GM18907 (cell line): Measurements from ENCODE around the gene ARL5C.

Experiments used
- ATAC-seq: cut with Tn5 transposase; IDR thresholded peaks from one replicate; pipeline ENCODE4 v1.9.1; 2021; ENCODE audit warnings: mild to moderate bottlenecking, moderate library complexity; ENCODE audit not compliant: unreplicated experiment

The ARL5C gene

GRCh38 chr17:39165841-39166349 is at the start of gene ARL5C:
Gene ARL5C (minus strand): TSS chr17:39166161. CDS start chr17:39165760, 401 bp downstream.
- ATAC-seq: no peak

GRCh38 chr17:39213852-39214251 is 47.9 kb upstream of the ARL5C start:
- ATAC-seq: no peak

- no peak for ATAC-seq
These were observed 47.0 kb upstream of the ARL5C start for GRCh38 chr17:39212841-39213480.

- no peak for ATAC-seq
These were observed 46.3 kb upstream of the ARL5C start for GRCh38 chr17:39212195-39212810.

- ATAC-seq: no peak
These were observed 44.1 kb upstream of the ARL5C start for GRCh38 chr17:39210093-39210434.

GRCh38 chr17:39209317-39210092 is 43.5 kb upstream of the ARL5C start:
- no peak for ATAC-seq

- peak; percentile 38 for ATAC-seq
These were observed 42.9 kb upstream of the ARL5C start for GRCh38 chr17:39208893-39209292.

GRCh38 chr17:39208136-39208535 is 42.2 kb upstream of the ARL5C start:
- ATAC-seq: no peak

- ATAC-seq: no peak
These were observed 39.2 kb upstream of the ARL5C start for GRCh38 chr17:39205112-39205526.

- ATAC-seq: no peak
These were observed 38.3 kb upstream of the ARL5C start for GRCh38 chr17:39204245-39204644.

GRCh38 chr17:39200957-39201510 is 35.1 kb upstream of the ARL5C start:
- no peak for ATAC-seq

- peak; percentile 55 for ATAC-seq
These were observed 34.3 kb upstream of the ARL5C start, which contains the start of gene RPL19 for GRCh38 chr17:39200070-39200879. Gene RPL19 (plus strand): TSS chr17:39200283. CDS start chr17:39200345, 62 bp downstream.

GRCh38 chr17:39199820-39200069 is 33.8 kb upstream of the ARL5C start:
- ATAC-seq: peak; percentile 57

- no peak for ATAC-seq
These were observed 32.2 kb upstream of the ARL5C start for GRCh38 chr17:39198186-39198566.

- ATAC-seq: no peak
These were observed 31.6 kb upstream of the ARL5C start, which contains the start of gene CACNB1 for GRCh38 chr17:39197380-39198185. Gene CACNB1 (minus strand): TSS chr17:39197669. CDS start chr17:39197495, 174 bp downstream.

GRCh38 chr17:39196808-39197291 is 30.9 kb upstream of the ARL5C start:
- no peak for ATAC-seq

GRCh38 chr17:39196241-39196807 is 30.4 kb upstream of the ARL5C start:
- ATAC-seq: no peak

- ATAC-seq: no peak
These were observed 29.7 kb upstream of the ARL5C start for GRCh38 chr17:39195568-39196160.

- ATAC-seq: no peak
These were observed 29.1 kb upstream of the ARL5C start for GRCh38 chr17:39194985-39195524.
